GM19025 (cell line): ENCODE measurements around the gene ALDH3B1.
"Not testable (repeated sequence)": the region's sequence is repeated elsewhere in the genome, so short reads cannot be mapped to it uniquely, and the experiment has no call there.

Source experiments
- ATAC-seq: cut with Tn5 transposase; IDR thresholded peaks from one replicate; pipeline ENCODE4 v1.9.1; 2021; ENCODE audit warnings: mild to moderate bottlenecking, low read depth, moderate library complexity; ENCODE audit not compliant: unreplicated experiment

The ALDH3B1 gene

GRCh38 chr11:68010090-68011041, at the start of gene ALDH3B1:
Gene ALDH3B1, plus strand, starts transcription at chr11:68010327. Its CDS starts 4,971 bp downstream, at chr11:68015298.
- ATAC-seq, result no peak

- ATAC-seq, result not testable (repeated sequence)
These were observed 46.9 kb upstream of the ALDH3B1 start for GRCh38 chr11:67963217-67963616.

GRCh38 chr11:67963879-67964278, 46.2 kb upstream of the ALDH3B1 start:
- not testable (repeated sequence) for ATAC-seq

GRCh38 chr11:67964746-67965145, 45.4 kb upstream of the ALDH3B1 start:
- ATAC-seq, result not testable (repeated sequence)

- not testable (repeated sequence) for ATAC-seq
These were observed 44.2 kb upstream of the ALDH3B1 start for GRCh38 chr11:67965830-67966348.

- not testable (repeated sequence) for ATAC-seq
These were observed 35.4 kb upstream of the ALDH3B1 start for GRCh38 chr11:67974746-67975145.

- not testable (repeated sequence) for ATAC-seq
These were observed 31.2 kb upstream of the ALDH3B1 start for GRCh38 chr11:67978766-67979418.

- not testable (repeated sequence) for ATAC-seq
These were observed 28.9 kb upstream of the ALDH3B1 start for GRCh38 chr11:67981226-67981625.

- ATAC-seq, result not testable (repeated sequence)
These were observed 27.8 kb upstream of the ALDH3B1 start for GRCh38 chr11:67982255-67982857.

GRCh38 chr11:67983951-67984350, 26.2 kb upstream of the ALDH3B1 start:
- ATAC-seq, result no peak

- ATAC-seq, result not testable (repeated sequence)
These were observed 24.8 kb upstream of the ALDH3B1 start for GRCh38 chr11:67985302-67985701.

GRCh38 chr11:67990546-67991346, 19.4 kb upstream of the ALDH3B1 start:
- ATAC-seq, result not testable (repeated sequence)

- ATAC-seq, result not testable (repeated sequence)
These were observed 18.6 kb upstream of the ALDH3B1 start for GRCh38 chr11:67991347-67992121.

- not testable (repeated sequence) for ATAC-seq
These were observed 16.3 kb upstream of the ALDH3B1 start for GRCh38 chr11:67993821-67994220.

GRCh38 chr11:67994387-67994786, 15.7 kb upstream of the ALDH3B1 start:
- not testable (repeated sequence) for ATAC-seq

GRCh38 chr11:67995129-67995528, 15.0 kb upstream of the ALDH3B1 start:
- ATAC-seq, result not testable (repeated sequence)

- not testable (repeated sequence) for ATAC-seq
These were observed 14.5 kb upstream of the ALDH3B1 start for GRCh38 chr11:67995579-67995978.

GRCh38 chr11:67996051-67996450, 14.1 kb upstream of the ALDH3B1 start:
- ATAC-seq, result no peak
